Heart right ventricle (tissue), 16 donors: ENCODE measurements around the gene PSAP. TPM values are rescaled to one million over a fixed set of nuclear protein-coding genes. Genes with fewer than 3 reads are reported as not detected.

ENCODE experiments used
- ATAC-seq, 8 donors: fragments of 200-7000 bp; cut with Tn5 transposase; one replicate each; pipeline ENCODE4 v1.9.1; 2020; ENCODE audit warnings: mild to moderate bottlenecking in 8 of 8, moderate library complexity in 8 of 8, moderate number of reproducible peaks in 1 of 8
- DNase-seq, 2 donors: peaks; one replicate each; pipeline ENCODE4 v3.0.0-alpha.2; 2020
- H3K27ac ChIP-seq, 10 donors: fragments of 200-600 bp; sonication (generic) in 2 of 10; one replicate each; pipeline versions ENCODE4 v1.5.0 to v1.8.0; 2020 to 2022; ENCODE audit warnings: mild to moderate bottlenecking in 3 of 10
- H3K27me3 ChIP-seq, 7 donors: fragments of 200-600 bp; one replicate each; pipeline ENCODE4 v1.8.0; 2021 to 2022; ENCODE audit warnings: mild to moderate bottlenecking in 2 of 7
- H3K36me3 ChIP-seq, 9 donors: fragments of 200-600 bp; sonication (generic) in 1 of 9; one replicate each; pipeline versions ENCODE4 v1.5.0 to v1.8.0; 2020 to 2022; ENCODE audit warnings: mild to moderate bottlenecking in 2 of 9
- H3K4me1 ChIP-seq, 9 donors: fragments of 200-600 bp; sonication (generic) in 1 of 9; one replicate each; pipeline versions ENCODE4 v1.5.0 to v1.8.0; 2020 to 2022; ENCODE audit warnings: mild to moderate bottlenecking in 4 of 9
- H3K4me3 ChIP-seq, 10 donors: fragments of 200-600 bp; sonication (generic) in 2 of 10; one replicate each; pipeline versions ENCODE4 v1.5.0 to v1.8.0; 2020 to 2022; ENCODE audit warnings: mild to moderate bottlenecking in 7 of 10, moderate library complexity in 2 of 10
- H3K9me3 ChIP-seq, 11 donors: fragments of 200-600 bp in 10 of 11; sonication (generic) in 2 of 11; one replicate each; pipeline versions ENCODE4 v1.5.0 to v1.8.0; 2013 to 2022; ENCODE audit warnings: mild to moderate bottlenecking in 2 of 11, control low read depth in 1 of 11, moderate library complexity in 1 of 11
- WGBS, 2 donors: extraction: QIAGEN DNeasy Blood & Tissue Kit; methylation state at CpG; one replicate each; pipeline ENCODE4 v1.1.7; 2013; ENCODE audit warnings: inconsistent platforms in 1 of 2; 5-methylcytosine and 5-hydroxymethylcytosine counted together
- intact Hi-C, 10 donors: fragments of 100-400 bp; cut with DNase I; formaldehyde crosslinking; loops; one replicate each; pipeline versions ENCODE4 v1.11.1 to v1.14.2; 2022
- polyA plus RNA-seq, 2 donors: library from polyadenylated mRNA; stranded (reverse); fragments of 200-250 nt; gene quantifications; one replicate each; pipeline ENCODE4 v1.2.3, GENCODE V29; 2013
- total RNA-seq, 10 donors: library from RNA; stranded (reverse); fragmentation: NEBNext Ultra II Directional in 3 of 10; extraction: Animal tissue kit (Norgen Biotek cat#: 25700) in 3 of 10; gene quantifications; one replicate each; pipeline versions ENCODE4 v1.2.1 to v1.2.4, GENCODE V29; 2021 to 2023
- TF ChIP-seq, protein P1 (sequence below), 9 donors: fragments of 200-600 bp; sonication (generic) in 2 of 9; IDR thresholded peaks; one replicate each; pipeline versions ENCODE4 v1.5.0 to v1.8.0; 2021 to 2022; ENCODE audit warnings: antibody characterized with exemption in 9 of 9, mild to moderate bottlenecking in 5 of 9, moderate library complexity in 1 of 9
- donor health status: Arrhythmogenic right ventricular cardiomyopathy.
- donor health status: ischemic (EF 13 %, LVEDD 7.1; RV severe dilation, severe dysfunction).
- donor health status: healthy with polysubstance abuse.
- donor health status: DM: no; HTN: yes; CAD: no.
- donor health status: DM: no; HTN: no; CAD: no.
- donor health status: ischemic (EF 25% LVEDD 6.9; RV normal size, moderate dysfunction).
- donor health status: ischemic (EF 25% LVEDD 5.7; RV mildly dilated, moderate dysfunction).
- donor health status: healthy.
- donor health status: DM: yes; HTN: yes; CAD: no.
- donor health status: Ischemic cardiomyopathy.
- donor health status: ischemic (EF 35%, LVEDD 5.7; RV mildly dilated, moderate dysfunction).
- donor health status: nonischemic (EF 11% LVEDD 7.7; RV severe dilation, severe dysfunction).
- donor health status: DM: yes; HTN: yes; CAD: no.
- donor health status: PGD.
- donor health status: ischemic (EF 29% LVEDD 5.4; RV normal size, mild dysfunction).
- donor health status: nonischemic (EF 23%, LVEDD 6.1; RV moderate dilation, normal function).

The PSAP gene
- total and polyA plus RNA-seq, 12 donors = 443 to 2,078 (median 1,616) TPM

DNA sequence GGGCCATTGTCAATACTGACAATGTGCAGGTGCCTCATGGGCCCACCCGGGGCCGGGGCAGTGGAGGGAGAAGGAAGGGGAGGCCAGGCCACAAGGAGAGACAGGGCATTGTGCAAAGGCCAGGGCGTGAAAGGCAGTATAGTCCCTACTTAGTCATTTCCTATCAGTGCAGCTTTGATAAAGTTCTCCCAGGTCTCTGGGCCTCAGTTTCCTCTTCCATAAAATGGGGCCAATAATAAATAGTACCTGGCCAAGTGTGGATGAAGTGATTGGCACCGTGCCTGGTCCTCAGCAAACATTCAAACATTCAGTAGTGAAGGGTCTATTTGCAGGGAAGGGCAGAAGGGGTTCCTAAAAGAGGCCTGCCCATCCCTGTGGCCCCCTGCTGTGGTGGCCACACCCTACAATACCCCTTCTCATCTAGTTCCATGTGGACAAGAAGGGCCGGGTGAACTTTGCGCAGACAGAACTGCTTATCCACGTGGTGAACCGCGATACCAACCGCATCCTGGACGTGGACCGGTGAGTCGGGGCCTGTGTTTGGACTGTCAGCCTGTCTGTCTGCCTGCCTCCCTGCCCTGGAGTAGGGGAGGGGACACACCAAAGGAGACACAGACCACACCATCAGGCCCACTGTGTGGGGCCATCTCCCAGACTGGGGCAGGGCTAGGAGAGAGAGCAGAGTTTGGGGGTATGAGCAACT, 40.9 kb downstream of the PSAP start:
- ATAC-seq = no peak
- no peak overlapping the region for H3K4me3 ChIP-seq
- no peak for DNase-seq
- 88 to 92% methylated on average over 13 of the region's 13 CpGs for WGBS, 2 donors
- no peak overlapping the region for H3K27ac ChIP-seq
- peaks cover 0 to 15% (median 0%) of the 10 kb centered on the region in 7 donors for H3K27me3 ChIP-seq
- no peaks in the 10 kb centered on the region for H3K9me3 ChIP-seq
- peaks cover 0 to 20% (median 0%) of the 10 kb centered on the region in 9 donors for H3K36me3 ChIP-seq
- peaks cover 0 to 24% (median 0%) of the 10 kb centered on the region in 9 donors for H3K4me1 ChIP-seq
- intact Hi-C loops = loop anchor here in 8 of 10 donors (5.0 to 10.0 kb wide), 5 partner anchors 425 to 498 kb away; partner anchors contain the start of gene SLC29A3 (in 4 of the 8)
- TF ChIP-seq, protein P1, sequence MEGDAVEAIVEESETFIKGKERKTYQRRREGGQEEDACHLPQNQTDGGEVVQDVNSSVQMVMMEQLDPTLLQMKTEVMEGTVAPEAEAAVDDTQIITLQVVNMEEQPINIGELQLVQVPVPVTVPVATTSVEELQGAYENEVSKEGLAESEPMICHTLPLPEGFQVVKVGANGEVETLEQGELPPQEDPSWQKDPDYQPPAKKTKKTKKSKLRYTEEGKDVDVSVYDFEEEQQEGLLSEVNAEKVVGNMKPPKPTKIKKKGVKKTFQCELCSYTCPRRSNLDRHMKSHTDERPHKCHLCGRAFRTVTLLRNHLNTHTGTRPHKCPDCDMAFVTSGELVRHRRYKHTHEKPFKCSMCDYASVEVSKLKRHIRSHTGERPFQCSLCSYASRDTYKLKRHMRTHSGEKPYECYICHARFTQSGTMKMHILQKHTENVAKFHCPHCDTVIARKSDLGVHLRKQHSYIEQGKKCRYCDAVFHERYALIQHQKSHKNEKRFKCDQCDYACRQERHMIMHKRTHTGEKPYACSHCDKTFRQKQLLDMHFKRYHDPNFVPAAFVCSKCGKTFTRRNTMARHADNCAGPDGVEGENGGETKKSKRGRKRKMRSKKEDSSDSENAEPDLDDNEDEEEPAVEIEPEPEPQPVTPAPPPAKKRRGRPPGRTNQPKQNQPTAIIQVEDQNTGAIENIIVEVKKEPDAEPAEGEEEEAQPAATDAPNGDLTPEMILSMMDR (IDR thresholded peaks at IDR 0.05) = no peak

DNA sequence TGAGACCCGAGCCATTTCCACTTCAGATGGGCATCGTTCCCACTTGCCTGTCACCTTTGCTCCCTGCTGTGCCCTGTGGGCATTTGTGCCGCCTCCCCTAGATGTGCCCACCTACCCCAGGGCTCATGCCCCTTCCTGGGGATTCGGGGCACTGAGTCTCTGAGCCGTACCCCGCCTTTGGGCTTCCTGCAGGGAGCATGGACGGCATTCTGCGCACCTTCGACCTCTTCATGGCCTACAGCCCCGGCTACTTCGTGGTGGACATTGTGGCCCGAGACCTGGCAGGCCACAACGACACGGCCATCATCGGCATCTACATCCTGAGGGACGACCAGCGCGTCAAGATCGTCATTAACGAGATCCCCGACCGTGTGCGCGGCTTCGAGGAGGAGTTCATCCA, 41.4 kb downstream of the PSAP start:
- TF ChIP-seq, protein P1 (IDR thresholded peaks at IDR 0.05) = no peak
- H3K27me3 ChIP-seq = peaks cover 0 to 15% (median 0%) of the 10 kb centered on the region in 7 donors
- intact Hi-C loops = loop anchor here in 9 of 10 donors (5.0 to 10.0 kb wide), 6 partner anchors 415 to 497 kb away; partner anchors contain the start of genes SLC29A3 (in 4 of the 9) and CDH23 (in 1 of the 9)
- WGBS, 2 donors = 91 to 93% methylated on average over 25 of the region's 25 CpGs
- H3K36me3 ChIP-seq = peaks cover 0 to 15% (median 0%) of the 10 kb centered on the region in 9 donors
- DNase-seq (no peak), ATAC-seq (no peak)
- H3K9me3 ChIP-seq = no peaks in the 10 kb centered on the region
- H3K4me1 ChIP-seq = peaks cover 0 to 24% (median 0%) of the 10 kb centered on the region in 9 donors
- H3K4me3 ChIP-seq = no peak overlapping the region
- H3K27ac ChIP-seq = no peak overlapping the region

DNA sequence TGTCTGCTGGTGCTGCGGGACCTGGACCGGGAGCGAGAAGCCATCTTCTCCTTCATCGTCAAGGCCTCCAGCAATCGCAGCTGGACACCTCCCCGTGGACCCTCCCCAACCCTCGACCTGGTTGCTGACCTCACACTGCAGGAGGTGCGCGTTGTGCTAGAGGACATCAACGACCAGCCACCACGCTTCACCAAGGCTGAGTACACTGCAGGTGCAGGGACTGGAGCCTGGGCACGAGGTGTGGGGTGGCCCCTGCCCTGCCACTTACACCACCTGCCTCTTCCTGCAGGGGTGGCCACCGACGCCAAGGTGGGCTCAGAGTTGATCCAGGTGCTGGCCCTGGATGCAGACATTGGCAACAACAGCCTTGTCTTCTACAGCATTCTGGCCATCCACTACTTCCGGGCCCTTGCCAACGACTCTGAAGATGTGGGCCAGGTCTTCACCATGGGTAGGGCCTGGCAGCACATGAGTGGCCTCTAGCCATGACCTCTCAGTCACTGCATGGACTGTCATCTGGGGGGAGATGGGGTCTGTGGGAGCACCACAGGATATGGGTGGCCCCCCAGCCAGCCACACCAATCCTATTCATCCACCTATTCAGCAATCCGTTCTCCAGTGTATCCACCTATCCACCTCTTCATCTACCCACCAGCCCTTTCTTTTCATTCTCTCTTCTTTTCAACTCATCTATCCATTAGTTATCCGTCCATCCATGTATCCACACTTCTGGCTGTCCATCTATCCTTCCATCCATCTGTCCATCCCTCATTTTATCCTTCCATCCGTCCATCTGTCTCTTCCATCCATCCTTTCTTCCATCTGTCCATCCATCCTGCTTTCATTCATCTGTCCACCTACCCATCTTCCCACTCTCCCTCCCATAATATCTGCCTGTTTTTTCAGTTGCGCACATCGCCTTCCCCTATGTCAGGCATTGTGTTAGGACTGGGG, 43.2 kb downstream of the PSAP start:
- intact Hi-C loops = loop anchor here in 2 of 10 donors (5.0 to 10.0 kb wide), 2 partner anchors 413 to 426 kb away; partner anchors contain the start of gene CDH23 (in 1 of the 2)
- Histone ChIP-seq H3K4me3 (no peak overlapping the region), H3K9me3 (no peaks in the 10 kb centered on the region), H3K36me3 (peaks cover 0 to 4% (median 0%) of the 10 kb centered on the region in 9 donors), H3K27ac (no peak overlapping the region), H3K4me1 (peaks cover 0 to 25% (median 0%) of the 10 kb centered on the region in 9 donors), H3K27me3 (peaks cover 0 to 15% (median 0%) of the 10 kb centered on the region in 7 donors)
- no peak for DNase-seq
- no peak for ATAC-seq
- TF ChIP-seq, protein P1 (IDR thresholded peaks at IDR 0.05) = no peak
- WGBS, 2 donors = 94 to 95% methylated on average over 21 of the region's 21 CpGs
